AG20443 (cell line): ENCODE measurements around the gene PRKCD.

Experiments
- DNase-seq: peaks from one replicate; pipeline ENCODE4 v3.0.0; 2012; ENCODE audit warnings: low spot score, mixed read lengths

The PRKCD gene

GRCh38 chr3:53170325-53171063, 9.5 kb downstream of the PRKCD start:
- DNase-seq = no peak

GRCh38 chr3:53171064-53171418, 10.0 kb downstream of the PRKCD start:
- no peak for DNase-seq

GRCh38 chr3:53171827-53172505, 11.0 kb downstream of the PRKCD start:
- no peak for DNase-seq

GRCh38 chr3:53173107-53173506, 12.1 kb downstream of the PRKCD start:
- no peak for DNase-seq

GRCh38 chr3:53174346-53175250, 13.6 kb downstream of the PRKCD start:
- DNase-seq = no peak

GRCh38 chr3:53175613-53176540, 14.9 kb downstream of the PRKCD start:
- DNase-seq = peak; percentile 51

GRCh38 chr3:53178246-53178645, 17.2 kb downstream of the PRKCD start:
- no peak for DNase-seq

- DNase-seq = no peak
Observed at GRCh38 chr3:53179580-53179979, 18.6 kb downstream of the PRKCD start.

GRCh38 chr3:53180305-53181023, 19.5 kb downstream of the PRKCD start:
- no peak for DNase-seq

- DNase-seq = no peak
Observed at GRCh38 chr3:53181024-53181371, 20.0 kb downstream of the PRKCD start.

GRCh38 chr3:53181528-53181927, 20.5 kb downstream of the PRKCD start:
- no peak for DNase-seq

- DNase-seq = no peak
Observed at GRCh38 chr3:53182764-53183355, 21.9 kb downstream of the PRKCD start.

GRCh38 chr3:53183514-53183913, 22.5 kb downstream of the PRKCD start:
- DNase-seq = no peak

GRCh38 chr3:53184701-53185100, 23.7 kb downstream of the PRKCD start:
- DNase-seq = no peak

- DNase-seq = no peak
Observed at GRCh38 chr3:53185761-53186465, 24.9 kb downstream of the PRKCD start.

- no peak for DNase-seq
Observed at GRCh38 chr3:53186726-53187125, 25.7 kb downstream of the PRKCD start.

GRCh38 chr3:53187430-53187829, 26.4 kb downstream of the PRKCD start:
- DNase-seq = peak; percentile 48

- DNase-seq = no peak
Observed at GRCh38 chr3:53188136-53188685, 27.2 kb downstream of the PRKCD start.

GRCh38 chr3:53188720-53189119, 27.7 kb downstream of the PRKCD start:
- no peak for DNase-seq

GRCh38 chr3:53189276-53189675, 28.3 kb downstream of the PRKCD start:
- no peak for DNase-seq
